A549 treated with dexamethasone at 1 μM for 4 hours (cell line): ENCODE data around the gene PPP2R2D. TPM values are rescaled to one million over a fixed set of nuclear protein-coding genes. Genes with fewer than 3 reads are reported as not detected.

Experiments used
- total RNA-seq: library from RNA; stranded (reverse); fragments of 200-300 nt; extraction: Qiagen RNA extraction; gene quantifications from 5 replicates; pipeline ENCODE4 v1.2.3, GENCODE V29; 2022

PPP2R2D gene
- 21.4 to 31.9 TPM (median 30.2 TPM) in 5 replicates for total RNA-seq

DNA sequence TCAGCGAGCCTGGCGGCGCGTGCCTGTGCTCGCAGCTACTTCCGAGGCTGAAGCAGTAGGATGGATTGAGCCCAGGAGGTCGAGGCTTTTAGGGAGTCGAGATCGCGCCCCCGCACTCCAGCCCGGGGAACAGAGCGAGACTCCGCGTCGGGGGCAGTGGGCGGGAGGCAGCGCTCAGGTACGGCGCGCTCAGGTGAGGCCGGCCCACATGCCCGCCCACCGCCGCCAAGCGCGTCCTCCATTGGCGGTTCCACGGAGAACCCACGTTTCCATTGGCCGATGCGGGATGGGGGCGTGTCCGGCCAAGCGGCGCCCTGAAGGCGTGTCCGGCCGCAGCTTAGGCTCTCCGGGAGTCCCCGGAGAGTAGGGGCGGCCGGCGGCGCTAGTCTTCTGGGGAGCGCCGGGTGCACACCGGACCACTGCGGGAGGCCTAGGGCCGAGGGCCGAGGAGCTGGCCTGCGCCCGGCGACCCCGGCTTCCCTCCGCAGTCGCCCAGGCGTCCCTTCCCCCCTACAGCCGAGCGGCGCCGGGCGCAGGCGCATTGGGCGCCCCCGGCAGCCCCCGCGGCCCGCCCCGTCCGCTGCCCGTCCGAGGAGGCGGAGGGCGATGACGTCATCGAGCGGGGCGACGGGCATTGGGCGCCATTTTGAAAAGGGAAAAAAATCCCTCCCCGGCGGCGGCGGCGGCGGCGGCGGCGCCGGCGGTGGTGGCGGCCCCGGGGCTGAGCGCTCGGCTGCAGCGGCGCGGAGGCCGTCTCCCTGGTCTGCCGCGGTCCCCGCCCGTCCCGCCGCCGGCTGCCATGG, at the start of gene PPP2R2D:
Gene PPP2R2D (plus strand): TSS at position 659 of the 803 bp plus-strand sequence. CDS start 141 bp downstream, at position 800.

DNA sequence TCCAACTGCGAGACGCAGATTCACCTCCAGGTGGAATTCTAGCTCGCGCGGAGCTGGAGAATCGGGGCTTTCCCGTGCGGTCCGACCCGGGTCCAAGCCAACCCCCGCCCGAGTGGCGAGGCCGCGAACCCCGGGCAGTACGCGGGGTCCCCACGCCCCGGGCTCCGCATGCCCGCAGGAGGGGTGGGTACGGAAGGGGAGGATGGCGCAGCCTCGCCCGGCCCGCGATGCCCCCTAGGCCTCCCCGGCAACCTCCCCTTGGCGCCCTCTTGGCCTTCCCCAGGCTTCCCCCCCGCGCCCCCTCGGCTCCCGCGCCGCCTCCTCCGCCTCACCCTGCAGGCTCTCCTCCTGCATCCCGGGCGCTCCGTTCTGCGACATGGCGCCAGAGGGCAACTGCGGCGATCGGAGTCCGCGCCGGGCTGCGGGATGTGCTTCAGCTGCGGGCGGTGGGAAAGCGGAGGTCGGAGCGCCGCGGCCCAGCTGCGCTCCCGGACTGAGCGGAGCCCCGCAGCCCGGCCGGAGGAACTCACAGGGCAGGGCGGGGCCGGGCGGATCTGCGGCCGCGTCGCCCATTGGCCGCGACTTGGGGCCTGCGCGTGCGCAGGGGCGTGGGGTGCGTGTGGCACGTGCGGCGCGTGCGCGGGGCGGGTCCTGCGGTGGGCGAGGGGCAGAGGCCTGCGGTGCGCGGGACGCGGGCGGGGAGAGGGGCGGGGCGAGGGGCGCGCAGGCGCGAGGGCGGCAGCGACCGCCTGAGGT, 80.8 kb downstream of the PPP2R2D start, which contains the start of gene BNIP3:
Gene BNIP3 (minus strand): TSS at position 495 of the 756 bp plus-strand sequence. CDS start 117 bp downstream, at position 378.

Other genes with a start within 250 kb of the PPP2R2D start
- gene BNIP3, start 80.9 kb downstream of the PPP2R2D start, total RNA-seq, result 43.0 to 46.1 TPM (median 44.6 TPM) in 5 replicates
- 0.59 to 1.1 TPM (median 0.82 TPM) in 5 replicates for gene JAKMIP3, start 164.9 kb downstream of the PPP2R2D start, total RNA-seq